Trophoblast cell (in vitro differentiated cells and primary cell): ENCODE data around the gene HTR2C.

Experiments
- DNase-seq, 2 donors: peaks; one replicate each; pipeline ENCODE4 v3.0.0-alpha.2; 2016
- H2AFZ ChIP-seq: 2 replicates; pipeline ENCODE4 v1.6.1; 2013; ENCODE audit warnings: low read length, moderate library complexity, mild to moderate bottlenecking; ENCODE audit not compliant: insufficient read depth, poor library complexity
- H2AK5ac ChIP-seq: 2 replicates; pipeline ENCODE4 v1.6.1; 2013; ENCODE audit warnings: mild to moderate bottlenecking, low read length
- H2BK120ac ChIP-seq: 2 replicates; pipeline ENCODE4 v1.6.1; 2013; ENCODE audit warnings: low read length, mild to moderate bottlenecking, moderate library complexity; ENCODE audit not compliant: insufficient read depth, poor library complexity
- H2BK12ac ChIP-seq: 2 replicates; pipeline ENCODE4 v1.6.1; 2013; ENCODE audit warnings: mild to moderate bottlenecking, low read length, moderate library complexity
- H2BK5ac ChIP-seq: 2 replicates; pipeline ENCODE4 v1.6.1; 2013; ENCODE audit warnings: low read length, low read depth, moderate library complexity, mild to moderate bottlenecking; ENCODE audit not compliant: poor library complexity
- H3K14ac ChIP-seq: 2 replicates; pipeline ENCODE4 v1.6.1; 2013; ENCODE audit warnings: mild to moderate bottlenecking, low read length
- H3K18ac ChIP-seq: 2 replicates; pipeline ENCODE4 v1.6.1; 2013; ENCODE audit warnings: mild to moderate bottlenecking, low read length
- H3K23ac ChIP-seq: 2 replicates; pipeline ENCODE4 v1.6.1; 2013; ENCODE audit warnings: low read length
- H3K27ac ChIP-seq: 2 replicates; pipeline ENCODE4 v1.5.1; 2013; ENCODE audit warnings: low read depth, mild to moderate bottlenecking, inconsistent platforms, low read length, moderate library complexity
- H3K27me3 ChIP-seq: 2 replicates; pipeline ENCODE4 v1.6.1; 2013; ENCODE audit warnings: inconsistent platforms, mild to moderate bottlenecking, low read length, moderate library complexity; ENCODE audit not compliant: insufficient read depth
- H3K36me3 ChIP-seq, 2 experiments: 1 replicate in 1 of 2; 2 replicates in 1 of 2; pipeline ENCODE4 v1.6.1; 2013; ENCODE audit warnings: low read length in 2 of 2, mild to moderate bottlenecking in 2 of 2, moderate library complexity in 1 of 2; ENCODE audit not compliant: insufficient read depth in 2 of 2, control insufficient read depth in 1 of 2
- H3K4ac ChIP-seq: 2 replicates; pipeline ENCODE4 v1.6.1; 2013; ENCODE audit warnings: low read depth, mild to moderate bottlenecking, low read length, moderate library complexity
- H3K4me1 ChIP-seq, 2 experiments: 1 replicate in 1 of 2; 2 replicates in 1 of 2; pipeline ENCODE4 v1.6.1; 2013; ENCODE audit warnings: low read length in 2 of 2, mild to moderate bottlenecking in 2 of 2, moderate library complexity in 1 of 2; ENCODE audit not compliant: insufficient read depth in 2 of 2, control insufficient read depth in 1 of 2
- H3K4me2 ChIP-seq: 2 replicates; pipeline ENCODE4 v1.6.1; 2013; ENCODE audit warnings: inconsistent platforms, mild to moderate bottlenecking, low read length, moderate library complexity
- H3K4me3 ChIP-seq: 2 replicates; pipeline ENCODE4 v1.5.1; 2013; ENCODE audit warnings: mild to moderate bottlenecking, low read depth, low read length, inconsistent platforms
- H3K79me1 ChIP-seq: one replicate; pipeline ENCODE4 v1.6.1; 2013; ENCODE audit warnings: low read length
- H3K79me2 ChIP-seq: 2 replicates; pipeline ENCODE4 v1.6.1; 2013; ENCODE audit warnings: low read length, mild to moderate bottlenecking; ENCODE audit not compliant: control insufficient read depth, insufficient read depth, poor library complexity
- H3K9ac ChIP-seq: 2 replicates; pipeline ENCODE4 v1.6.1; 2013; ENCODE audit warnings: mild to moderate bottlenecking, low read length
- H3K9me3 ChIP-seq: 2 replicates; pipeline ENCODE4 v1.6.1; 2013; ENCODE audit warnings: low read depth, mild to moderate bottlenecking, control low read depth, inconsistent platforms, low read length; ENCODE audit not compliant: insufficient read depth
- H4K12ac ChIP-seq: 2 replicates; pipeline ENCODE4 v1.6.1; 2013; ENCODE audit warnings: low read depth, mild to moderate bottlenecking, low read length, moderate library complexity
- H4K8ac ChIP-seq: 2 replicates; pipeline ENCODE4 v1.6.1; 2013; ENCODE audit warnings: low read depth, mild to moderate bottlenecking, low read length, moderate library complexity
- H4K91ac ChIP-seq: one replicate; pipeline ENCODE4 v1.6.1; 2013; ENCODE audit warnings: low read depth, mild to moderate bottlenecking, low read length, moderate library complexity
- WGBS: extraction: QIAGEN DNeasy Blood & Tissue Kit; methylation state at CpG from one replicate; pipeline ENCODE4 v1.1.7; 2013; ENCODE audit warnings: missing lambda C conversion rate; ENCODE audit not compliant: insufficient read length, insufficient coverage; ENCODE audit errors: extremely low coverage; 5-methylcytosine and 5-hydroxymethylcytosine counted together

Gene HTR2C

DNA sequence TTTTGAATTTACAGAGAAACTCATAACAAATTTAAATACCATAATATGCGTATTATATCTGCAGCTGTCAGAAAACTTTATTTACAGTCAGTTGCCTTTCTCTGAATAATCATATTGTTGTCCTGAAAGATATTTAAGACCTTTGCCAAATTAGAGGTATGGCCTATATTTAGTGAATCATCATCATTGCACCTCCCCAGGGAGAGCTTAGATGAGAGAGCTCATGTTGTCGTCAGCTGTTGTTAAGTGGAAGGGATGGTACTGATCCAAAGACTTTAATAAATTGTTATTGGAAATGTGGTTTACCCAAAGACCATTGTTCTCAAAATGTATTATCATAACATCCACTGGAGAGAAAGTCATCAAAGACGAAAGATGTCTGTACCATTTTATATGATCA, 128.6 kb downstream of the HTR2C start:
- H3K14ac ChIP-seq: no peak overlapping the region
- H3K18ac ChIP-seq: no peak overlapping the region
- H4K91ac ChIP-seq: no peak overlapping the region
- H3K4me3 ChIP-seq: no peak overlapping the region
- H2BK120ac ChIP-seq: no peak overlapping the region
- no peaks in the 10 kb centered on the region for H3K27me3 ChIP-seq
- H2BK5ac ChIP-seq: no peak overlapping the region
- H3K79me1 ChIP-seq: no peaks in the 10 kb centered on the region
- DNase-seq: no peak
- no peak overlapping the region for H3K27ac ChIP-seq
- H3K9ac ChIP-seq: no peak overlapping the region
- H2AK5ac ChIP-seq: no peak overlapping the region
- no peak overlapping the region for H2AFZ ChIP-seq
- no peaks in the 10 kb centered on the region for H3K79me2 ChIP-seq
- no peak overlapping the region for H3K23ac ChIP-seq
- no peak overlapping the region for H4K8ac ChIP-seq
- no peak overlapping the region for H4K12ac ChIP-seq
- H3K4me2 ChIP-seq: no peak overlapping the region
- no CpG with 5 or more reads among the region's 3 CpGs for WGBS
- H3K36me3 ChIP-seq: no peaks in the 10 kb centered on the region
- H3K4me1 ChIP-seq: no peaks in the 10 kb centered on the region
- no peaks in the 10 kb centered on the region for H3K9me3 ChIP-seq
- H2BK12ac ChIP-seq: no peak overlapping the region
- H3K4ac ChIP-seq: no peak overlapping the region

- H4K8ac ChIP-seq: no peak overlapping the region
- H3K4ac ChIP-seq: no peak overlapping the region
- H3K9ac ChIP-seq: no peak overlapping the region
- H3K27ac ChIP-seq: no peak overlapping the region
- DNase-seq: no peak
- H2BK120ac ChIP-seq: no peak overlapping the region
- no peak overlapping the region for H3K23ac ChIP-seq
- no peak overlapping the region for H4K12ac ChIP-seq
- H2AFZ ChIP-seq: no peak overlapping the region
- no peaks in the 10 kb centered on the region for H3K4me1 ChIP-seq
- no peak overlapping the region for H3K14ac ChIP-seq
- no peak overlapping the region for H3K4me3 ChIP-seq
- no peak overlapping the region for H2BK12ac ChIP-seq
- no peaks in the 10 kb centered on the region for H3K79me1 ChIP-seq
- no peak overlapping the region for H2AK5ac ChIP-seq
- no peaks in the 10 kb centered on the region for H3K9me3 ChIP-seq
- no peak overlapping the region for H3K4me2 ChIP-seq
- H3K27me3 ChIP-seq: no peaks in the 10 kb centered on the region
- no peak overlapping the region for H3K18ac ChIP-seq
- H2BK5ac ChIP-seq: no peak overlapping the region
- no peaks in the 10 kb centered on the region for H3K79me2 ChIP-seq
- WGBS: no CpG with 5 or more reads among the region's 3 CpGs
- no peaks in the 10 kb centered on the region for H3K36me3 ChIP-seq
- H4K91ac ChIP-seq: no peak overlapping the region
Observed at GRCh38 chrX:114715096-114715495, 131.2 kb downstream of the HTR2C start.

DNA sequence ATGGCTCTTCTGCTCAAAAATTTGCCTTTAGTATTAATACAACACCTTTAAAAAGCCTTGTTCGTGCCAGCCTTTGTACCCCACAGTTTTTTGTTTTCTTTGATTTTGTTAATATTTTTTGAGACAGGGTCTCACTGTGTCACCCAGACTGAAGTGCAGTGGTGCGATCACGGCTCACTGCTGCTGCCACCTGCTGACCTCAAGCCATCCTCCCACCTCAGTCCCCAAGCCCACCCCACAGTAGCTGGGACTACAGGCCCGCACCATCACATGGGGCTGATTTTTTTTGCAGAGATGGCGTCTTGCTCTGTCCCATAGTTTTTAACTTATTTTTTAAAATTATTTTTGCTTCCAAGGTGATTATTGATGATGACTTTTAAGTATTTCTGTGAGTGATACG, 134.0 kb downstream of the HTR2C start:
- H3K18ac ChIP-seq: no peak overlapping the region
- no peak overlapping the region for H3K4me3 ChIP-seq
- no peak overlapping the region for H3K14ac ChIP-seq
- no peaks in the 10 kb centered on the region for H3K79me1 ChIP-seq
- no CpG with 5 or more reads among the region's 6 CpGs for WGBS
- no peak overlapping the region for H4K91ac ChIP-seq
- no peak overlapping the region for H2AK5ac ChIP-seq
- peak in 1 of 2 donors; percentile 20 for DNase-seq
- no peaks in the 10 kb centered on the region for H3K79me2 ChIP-seq
- H3K4me1 ChIP-seq: no peaks in the 10 kb centered on the region
- no peak overlapping the region for H2AFZ ChIP-seq
- no peak overlapping the region for H3K4ac ChIP-seq
- no peak overlapping the region for H3K27ac ChIP-seq
- H3K23ac ChIP-seq: no peak overlapping the region
- H3K27me3 ChIP-seq: no peaks in the 10 kb centered on the region
- H2BK5ac ChIP-seq: no peak overlapping the region
- no peak overlapping the region for H3K9ac ChIP-seq
- H3K36me3 ChIP-seq: no peaks in the 10 kb centered on the region
- no peak overlapping the region for H4K12ac ChIP-seq
- no peak overlapping the region for H3K4me2 ChIP-seq
- no peak overlapping the region for H2BK120ac ChIP-seq
- H3K9me3 ChIP-seq: no peaks in the 10 kb centered on the region
- H4K8ac ChIP-seq: no peak overlapping the region
- no peak overlapping the region for H2BK12ac ChIP-seq

DNA sequence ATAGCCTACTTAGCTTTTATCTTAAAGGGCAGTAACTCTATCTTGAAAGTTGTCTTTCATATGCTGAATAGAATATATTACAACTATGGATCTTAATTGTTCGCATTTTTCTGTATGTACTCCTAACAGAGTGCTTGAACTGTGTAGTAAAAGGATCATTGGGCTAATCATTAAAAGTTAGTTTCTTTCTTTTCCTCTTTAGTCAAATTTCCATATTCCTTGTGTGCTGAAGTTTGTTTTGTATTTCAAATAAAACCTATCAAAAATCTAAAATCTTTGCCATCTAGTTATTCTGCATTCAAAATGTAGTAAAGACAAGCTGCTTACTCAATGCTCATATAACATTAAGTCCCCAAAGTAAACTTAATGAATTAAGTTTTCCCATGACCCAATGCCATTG, 182.7 kb downstream of the HTR2C start:
- no peaks in the 10 kb centered on the region for H3K79me2 ChIP-seq
- no peak overlapping the region for H2AFZ ChIP-seq
- H4K12ac ChIP-seq: no peak overlapping the region
- no peaks in the 10 kb centered on the region for H3K36me3 ChIP-seq
- H3K14ac ChIP-seq: no peak overlapping the region
- H3K4me3 ChIP-seq: no peak overlapping the region
- no peak overlapping the region for H3K9ac ChIP-seq
- no peaks in the 10 kb centered on the region for H3K27me3 ChIP-seq
- no peak overlapping the region for H3K27ac ChIP-seq
- no peak overlapping the region for H3K23ac ChIP-seq
- no peak overlapping the region for H2BK12ac ChIP-seq
- no peak overlapping the region for H3K4me2 ChIP-seq
- no peak overlapping the region for H2BK5ac ChIP-seq
- no peaks in the 10 kb centered on the region for H3K9me3 ChIP-seq
- H3K79me1 ChIP-seq: no peaks in the 10 kb centered on the region
- H4K91ac ChIP-seq: no peak overlapping the region
- no peak overlapping the region for H3K18ac ChIP-seq
- WGBS: no CpG with 5 or more reads among the region's 1 CpG
- H2BK120ac ChIP-seq: no peak overlapping the region
- H3K4ac ChIP-seq: no peak overlapping the region
- H2AK5ac ChIP-seq: no peak overlapping the region
- H3K4me1 ChIP-seq: no peaks in the 10 kb centered on the region
- H4K8ac ChIP-seq: no peak overlapping the region
- DNase-seq: no peak
